OCI-LY1 (cell line): Measurements from ENCODE around the gene FMN1.

Experiments used
- H2AFZ ChIP-seq: fragments of 200-600 bp; sonication (generic), shearing (Covaris generic); 2 replicates; pipeline ENCODE4 v1.6.0; 2014; ENCODE audit warnings: antibody characterized with exemption, mild to moderate bottlenecking, low read length
- H3F3A ChIP-seq: fragments of 200-600 bp; sonication (generic), shearing (Covaris generic); 2 replicates; pipeline ENCODE4 v1.6.0; 2014; ENCODE audit warnings: mild to moderate bottlenecking, antibody characterized with exemption, low read length, moderate library complexity; ENCODE audit not compliant: insufficient read depth
- H3K27ac ChIP-seq: fragments of 200-600 bp; sonication (generic); 2 replicates; pipeline ENCODE4 v1.5.1; 2014; ENCODE audit warnings: low read length, mixed run types, mild to moderate bottlenecking, low read depth; ENCODE audit not compliant: poor library complexity, severe bottlenecking
- H3K27me3 ChIP-seq: fragments of 200-600 bp; sonication (generic); 2 replicates; pipeline ENCODE4 v1.6.0; 2014; ENCODE audit warnings: antibody characterized with exemption, mild to moderate bottlenecking, low read length, moderate library complexity; ENCODE audit not compliant: insufficient read depth
- H3K36me3 ChIP-seq: fragments of 200-600 bp; sonication (generic); 2 replicates; pipeline ENCODE4 v1.6.1; 2014; ENCODE audit warnings: mild to moderate bottlenecking, antibody characterized with exemption, low read length, moderate library complexity, mixed read lengths; ENCODE audit not compliant: insufficient read depth
- H3K4me1 ChIP-seq: fragments of 200-600 bp; sonication (generic); 2 replicates; pipeline ENCODE4 v1.5.1; 2014; ENCODE audit warnings: mild to moderate bottlenecking, low read length, moderate library complexity; ENCODE audit not compliant: insufficient read depth, severe bottlenecking
- H3K4me2 ChIP-seq: fragments of 200-600 bp; sonication (generic), shearing (Covaris generic); 2 replicates; pipeline ENCODE4 v1.6.1; 2014; ENCODE audit warnings: low read length
- H3K4me3 ChIP-seq: fragments of 200-600 bp; sonication (generic); 2 replicates; pipeline ENCODE4 v1.5.1; 2014; ENCODE audit warnings: low read length, low read depth, mild to moderate bottlenecking, mixed read lengths; ENCODE audit not compliant: poor library complexity, severe bottlenecking
- H3K79me2 ChIP-seq: fragments of 200-600 bp; shearing (Covaris generic); 2 replicates; pipeline ENCODE4 v1.6.1; 2016; ENCODE audit warnings: mixed run types, low read length, mixed read lengths; ENCODE audit not compliant: insufficient read depth
- H3K9ac ChIP-seq: fragments of 200-600 bp; sonication (generic), shearing (Covaris generic); 2 replicates; pipeline ENCODE4 v1.6.1; 2014; ENCODE audit warnings: mild to moderate bottlenecking, low read length, mixed read lengths
- H3K9me2 ChIP-seq: fragments of 200-600 bp; sonication (generic), shearing (Covaris generic); 2 replicates; pipeline ENCODE4 v1.6.1; 2014; ENCODE audit warnings: low read depth, mild to moderate bottlenecking, low read length, mixed read lengths
- H3K9me3 ChIP-seq: fragments of 200-600 bp; shearing (Covaris generic); 2 replicates; pipeline ENCODE4 v1.6.1; 2014; ENCODE audit warnings: low read length, mixed read lengths
- H4K20me1 ChIP-seq: fragments of 200-600 bp; sonication (generic), shearing (Covaris generic); 2 replicates; pipeline ENCODE4 v1.6.0; 2016; ENCODE audit warnings: mild to moderate bottlenecking, low read length; ENCODE audit not compliant: insufficient read depth
- CTCF ChIP-seq: fragments of 200-600 bp; sonication (generic), shearing (Covaris generic); IDR thresholded peaks from 2 replicates; pipeline ENCODE4 v1.5.1; 2017; ENCODE audit warnings: mild to moderate bottlenecking, antibody characterized with exemption, low read length, moderate library complexity, mixed read lengths
- EZH2 ChIP-seq: fragments of 200-600 bp; sonication (generic), shearing (Covaris generic); IDR thresholded peaks from 2 replicates; pipeline ENCODE4 v1.8.0; 2017; ENCODE audit warnings: borderline replicate concordance, mixed run types, mild to moderate bottlenecking, antibody characterized with exemption, low read length, moderate library complexity, mixed read lengths

FMN1 gene

GRCh38 chr15:32838820-32839219, 355.7 kb downstream of the FMN1 start:
- Histone ChIP-seq H3K9me3 (no peaks in the 10 kb centered on the region), H3K4me3 (no peak overlapping the region), H3K27ac (no peak overlapping the region), H3K79me2 (no peaks in the 10 kb centered on the region), H3K9me2 (no peaks in the 10 kb centered on the region), H3F3A (no peaks in the 10 kb centered on the region), H3K4me1 (no peaks in the 10 kb centered on the region), H4K20me1 (no peaks in the 10 kb centered on the region), H3K27me3 (peaks cover 7% of the 10 kb centered on the region; the same call in 1 of the 2 replicates), H2AFZ (no peak overlapping the region), H3K36me3 (no peaks in the 10 kb centered on the region), H3K4me2 (no peak overlapping the region), H3K9ac (no peak overlapping the region)
- TF ChIP-seq EZH2 (no peak), CTCF (no peak)

GRCh38 chr15:32838338-32838737, 356.2 kb downstream of the FMN1 start:
- Histone ChIP-seq H3K36me3 (no peaks in the 10 kb centered on the region), H3F3A (no peaks in the 10 kb centered on the region), H3K9me2 (no peaks in the 10 kb centered on the region), H3K27me3 (peaks cover 7% of the 10 kb centered on the region; the same call in 1 of the 2 replicates), H3K4me2 (no peak overlapping the region), H3K4me1 (no peaks in the 10 kb centered on the region), H3K79me2 (no peaks in the 10 kb centered on the region), H2AFZ (no peak overlapping the region), H3K9me3 (no peaks in the 10 kb centered on the region), H4K20me1 (no peaks in the 10 kb centered on the region), H3K4me3 (no peak overlapping the region), H3K27ac (no peak overlapping the region), H3K9ac (no peak overlapping the region)
- TF ChIP-seq EZH2 (no peak), CTCF (no peak)

GRCh38 chr15:32837935-32838334, 356.6 kb downstream of the FMN1 start:
- H3K4me1 ChIP-seq: no peaks in the 10 kb centered on the region

More at GRCh38 chr15:32837935-32838334, 356.6 kb downstream of the FMN1 start:
- TF ChIP-seq EZH2 (no peak), CTCF (no peak)
- no peak overlapping the region for H3K27ac ChIP-seq
- no peak overlapping the region for H3K4me2 ChIP-seq
- H4K20me1 ChIP-seq: no peaks in the 10 kb centered on the region
- no peaks in the 10 kb centered on the region for H3K36me3 ChIP-seq
- no peak overlapping the region for H2AFZ ChIP-seq
- no peaks in the 10 kb centered on the region for H3K9me2 ChIP-seq
- H3K4me3 ChIP-seq: no peak overlapping the region
- peaks cover 7% of the 10 kb centered on the region; the same call in 1 of the 2 replicates for H3K27me3 ChIP-seq
- no peaks in the 10 kb centered on the region for H3K79me2 ChIP-seq
- H3K9me3 ChIP-seq: no peaks in the 10 kb centered on the region
- no peak overlapping the region for H3K9ac ChIP-seq
- no peaks in the 10 kb centered on the region for H3F3A ChIP-seq
